ENCODE measurements around the gene OBSCN. TPM values are rescaled to one million over a fixed set of nuclear protein-coding genes. Genes with fewer than 3 reads are reported as not detected.

The OBSCN gene
- total RNA-seq, 1 donor from 2014 or later = 42.4 TPM

DNA sequence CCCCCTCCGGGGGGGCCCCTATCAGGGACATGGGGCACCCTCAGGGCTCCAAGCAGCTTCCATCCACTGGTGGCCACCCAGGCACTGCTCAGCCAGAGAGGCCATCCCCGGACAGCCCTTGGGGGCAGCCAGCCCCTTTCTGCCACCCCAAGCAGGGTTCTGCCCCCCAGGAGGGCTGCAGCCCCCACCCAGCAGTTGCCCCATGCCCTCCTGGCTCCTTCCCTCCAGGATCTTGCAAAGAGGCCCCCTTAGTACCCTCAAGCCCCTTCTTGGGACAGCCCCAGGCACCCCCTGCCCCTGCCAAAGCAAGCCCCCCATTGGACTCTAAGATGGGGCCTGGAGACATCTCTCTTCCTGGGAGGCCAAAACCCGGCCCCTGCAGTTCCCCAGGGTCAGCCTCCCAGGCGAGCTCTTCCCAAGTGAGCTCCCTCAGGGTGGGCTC is 163.9 kb downstream of the OBSCN start:
- DNase-seq = no peak

DNA sequence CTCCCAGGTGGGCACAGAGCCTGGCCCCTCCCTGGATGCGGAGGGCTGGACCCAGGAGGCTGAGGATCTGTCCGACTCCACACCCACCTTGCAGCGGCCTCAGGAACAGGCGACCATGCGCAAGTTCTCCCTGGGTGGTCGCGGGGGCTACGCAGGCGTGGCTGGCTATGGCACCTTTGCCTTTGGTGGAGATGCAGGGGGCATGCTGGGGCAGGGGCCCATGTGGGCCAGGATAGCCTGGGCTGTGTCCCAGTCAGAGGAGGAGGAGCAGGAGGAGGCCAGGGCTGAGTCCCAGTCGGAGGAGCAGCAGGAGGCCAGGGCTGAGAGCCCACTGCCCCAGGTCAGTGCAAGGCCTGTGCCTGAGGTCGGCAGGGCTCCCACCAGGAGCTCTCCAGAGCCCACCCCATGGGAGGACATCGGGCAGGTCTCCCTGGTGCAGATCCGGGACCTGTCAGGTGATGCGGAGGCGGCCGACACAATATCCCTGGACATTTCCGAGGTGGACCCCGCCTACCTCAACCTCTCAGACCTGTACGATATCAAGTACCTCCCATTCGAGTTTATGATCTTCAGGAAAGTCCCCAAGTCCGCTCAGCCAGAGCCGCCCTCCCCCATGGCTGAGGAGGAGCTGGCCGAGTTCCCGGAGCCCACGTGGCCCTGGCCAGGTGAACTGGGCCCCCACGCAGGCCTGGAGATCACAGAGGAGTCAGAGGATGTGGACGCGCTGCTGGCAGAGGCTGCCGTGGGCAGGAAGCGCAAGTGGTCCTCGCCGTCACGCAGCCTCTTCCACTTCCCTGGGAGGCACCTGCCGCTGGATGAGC is 164.5 kb downstream of the OBSCN start:
- DNase-seq = no peak

DNA sequence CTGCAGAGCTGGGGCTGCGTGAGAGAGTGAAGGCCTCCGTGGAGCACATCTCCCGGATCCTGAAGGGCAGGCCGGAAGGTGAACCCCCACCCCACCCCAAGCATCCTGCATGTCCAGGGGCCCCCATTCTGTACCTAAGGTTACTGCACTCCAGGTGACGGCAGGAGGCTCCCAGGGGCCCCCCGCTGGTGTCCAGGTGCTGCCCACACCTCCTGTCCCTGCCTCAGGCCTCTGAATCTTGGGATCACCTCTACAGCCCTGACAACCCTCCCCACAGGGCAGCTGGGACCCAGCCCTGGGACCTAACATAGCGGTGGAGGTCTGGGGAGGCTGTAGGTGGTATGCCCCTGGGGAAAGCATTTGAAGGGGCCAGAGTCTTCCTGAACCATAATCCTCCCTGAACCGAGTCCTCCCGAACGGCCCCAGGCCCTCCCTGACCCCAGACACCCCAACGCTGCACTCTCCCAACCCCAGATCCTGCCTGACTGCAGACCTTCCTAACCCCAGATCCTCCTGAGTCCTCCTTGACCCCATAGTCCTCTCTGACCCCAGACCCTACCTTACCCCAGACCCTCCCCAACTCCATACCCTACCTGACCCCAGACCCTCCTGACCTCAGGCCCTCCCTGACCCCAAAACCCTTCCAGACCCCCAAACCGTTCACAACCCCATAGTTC is 165.3 kb downstream of the OBSCN start:
- DNase-seq = no peak

DNA sequence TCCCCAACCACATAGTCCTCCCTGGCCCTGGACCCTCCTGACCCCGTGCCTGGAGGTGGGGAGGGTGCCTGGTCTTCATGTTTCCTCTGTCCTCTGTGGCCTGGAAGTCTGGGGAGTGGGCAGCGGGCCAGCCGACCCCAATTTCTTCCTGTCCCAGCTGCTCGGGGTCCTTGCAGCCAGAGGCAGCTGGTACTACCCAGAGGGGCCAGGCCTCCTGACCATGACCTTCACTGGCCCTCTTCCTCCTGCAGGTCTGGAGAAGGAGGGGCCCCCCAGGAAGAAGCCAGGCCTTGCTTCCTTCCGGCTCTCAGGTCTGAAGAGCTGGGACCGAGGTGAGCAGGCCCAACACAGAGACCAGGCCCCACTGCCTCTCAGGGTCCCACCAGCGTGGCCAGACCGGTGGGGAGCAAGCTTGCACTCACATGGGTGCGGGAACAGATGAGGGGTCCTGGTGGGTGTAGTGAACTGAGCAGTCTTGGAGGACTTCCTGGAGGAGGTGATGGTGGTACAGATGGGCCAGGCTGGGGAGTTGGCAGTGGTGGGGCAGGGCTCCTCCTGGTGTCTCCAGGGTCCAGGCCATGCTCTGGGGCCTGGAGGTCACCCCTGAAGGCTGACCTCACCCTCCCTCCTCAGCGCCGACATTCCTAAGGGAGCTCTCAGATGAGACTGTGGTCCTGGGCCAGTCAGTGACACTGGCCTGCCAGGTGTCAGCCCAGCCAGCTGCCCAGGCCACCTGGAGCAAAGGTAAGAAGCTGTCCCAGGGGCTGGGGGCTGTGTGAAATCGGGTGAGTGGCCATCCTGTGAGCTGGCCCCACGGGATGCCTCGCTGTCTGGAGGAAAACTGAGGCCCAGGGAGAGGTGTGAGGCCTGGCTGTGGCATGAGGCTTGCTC is 166.1 kb downstream of the OBSCN start:
- DNase-seq = no peak

DNA sequence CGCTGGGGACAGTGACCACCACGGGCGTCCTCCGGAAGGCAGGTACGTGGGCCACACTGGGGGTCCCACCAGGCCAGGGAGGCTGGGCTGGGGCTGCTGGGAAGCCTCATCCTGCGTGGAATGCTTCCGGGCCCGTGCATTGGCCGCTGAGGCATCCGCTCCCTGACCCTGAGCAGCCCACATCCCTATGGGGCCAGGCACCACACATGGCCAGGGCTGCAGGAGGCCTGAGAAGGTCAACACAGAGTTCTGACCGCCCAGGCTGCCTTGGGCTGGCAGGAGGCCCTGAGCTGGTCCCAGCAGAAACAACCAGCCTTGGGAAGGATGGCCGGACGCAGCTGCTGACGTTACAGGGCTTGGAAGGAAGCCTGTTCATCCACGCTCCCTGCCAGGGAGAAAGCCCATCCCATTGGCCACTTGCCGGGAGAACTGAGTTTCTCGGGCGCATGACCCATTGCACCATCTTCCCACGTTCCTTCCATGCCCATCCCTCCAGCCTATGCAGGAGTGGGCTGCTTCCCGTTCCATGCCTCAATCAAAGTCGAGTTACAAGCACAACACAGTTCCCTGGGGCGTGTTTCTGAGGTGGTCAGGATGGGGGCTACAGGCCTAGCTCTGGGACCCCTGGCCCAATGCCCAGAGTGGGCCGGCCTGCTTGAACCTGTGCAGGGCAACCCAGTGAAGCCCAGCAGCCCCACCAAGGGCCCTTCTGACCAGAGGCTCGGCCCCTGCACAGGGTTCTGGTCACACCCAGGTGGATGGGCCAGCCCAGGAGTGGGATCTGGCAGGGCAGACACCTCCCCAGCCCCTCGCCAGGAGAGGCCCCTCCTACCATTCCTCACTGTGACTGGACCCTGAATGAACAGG is 167.1 kb downstream of the OBSCN start:
- DNase-seq = peak; percentile 27

DNA sequence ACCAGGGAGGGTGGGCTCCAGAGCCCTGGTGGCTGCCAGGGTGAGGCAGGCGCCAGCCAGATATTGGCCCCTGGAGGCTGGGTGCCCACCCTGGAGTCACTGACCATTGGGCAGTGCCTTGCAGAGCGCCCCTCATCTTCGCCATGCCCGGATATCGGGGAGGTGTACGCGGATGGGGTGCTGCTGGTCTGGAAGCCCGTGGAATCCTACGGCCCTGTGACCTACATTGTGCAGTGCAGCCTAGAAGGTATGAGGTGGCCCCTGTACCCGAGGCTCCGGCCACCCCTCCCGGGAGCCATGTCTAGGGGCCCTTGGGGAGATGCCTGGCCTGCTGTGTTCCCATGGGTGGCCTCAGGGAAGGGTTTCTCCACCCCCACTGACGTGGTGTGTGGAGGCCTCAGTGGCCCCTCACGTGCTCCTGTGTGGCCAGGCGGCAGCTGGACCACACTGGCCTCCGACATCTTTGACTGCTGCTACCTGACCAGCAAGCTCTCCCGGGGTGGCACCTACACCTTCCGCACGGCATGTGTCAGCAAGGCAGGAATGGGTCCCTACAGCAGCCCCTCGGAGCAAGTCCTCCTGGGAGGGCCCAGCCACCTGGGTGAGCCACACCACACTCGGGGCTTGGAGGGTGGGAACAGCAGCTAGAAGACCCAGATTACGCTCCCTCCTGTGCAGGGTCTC is 167.9 kb downstream of the OBSCN start:
- no peak for DNase-seq

DNA sequence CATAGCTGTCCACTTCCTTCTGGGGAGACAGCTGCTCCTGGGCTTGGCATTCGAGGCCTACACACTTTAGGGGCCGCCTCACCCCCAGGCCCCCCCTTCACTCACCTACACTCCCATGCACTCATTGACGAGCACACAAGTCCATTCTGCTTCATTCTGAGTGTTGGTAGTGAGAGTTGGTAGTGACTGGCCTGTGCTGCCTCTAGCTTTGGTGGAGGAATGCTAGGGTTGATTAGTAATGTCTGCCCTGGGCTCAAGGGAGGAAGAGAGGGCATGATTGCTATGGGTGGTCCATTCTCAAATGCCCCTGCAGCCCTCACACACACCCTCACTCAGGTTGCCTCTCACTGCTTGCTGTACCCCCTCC is 168.4 kb downstream of the OBSCN start:
- no peak for DNase-seq

DNA sequence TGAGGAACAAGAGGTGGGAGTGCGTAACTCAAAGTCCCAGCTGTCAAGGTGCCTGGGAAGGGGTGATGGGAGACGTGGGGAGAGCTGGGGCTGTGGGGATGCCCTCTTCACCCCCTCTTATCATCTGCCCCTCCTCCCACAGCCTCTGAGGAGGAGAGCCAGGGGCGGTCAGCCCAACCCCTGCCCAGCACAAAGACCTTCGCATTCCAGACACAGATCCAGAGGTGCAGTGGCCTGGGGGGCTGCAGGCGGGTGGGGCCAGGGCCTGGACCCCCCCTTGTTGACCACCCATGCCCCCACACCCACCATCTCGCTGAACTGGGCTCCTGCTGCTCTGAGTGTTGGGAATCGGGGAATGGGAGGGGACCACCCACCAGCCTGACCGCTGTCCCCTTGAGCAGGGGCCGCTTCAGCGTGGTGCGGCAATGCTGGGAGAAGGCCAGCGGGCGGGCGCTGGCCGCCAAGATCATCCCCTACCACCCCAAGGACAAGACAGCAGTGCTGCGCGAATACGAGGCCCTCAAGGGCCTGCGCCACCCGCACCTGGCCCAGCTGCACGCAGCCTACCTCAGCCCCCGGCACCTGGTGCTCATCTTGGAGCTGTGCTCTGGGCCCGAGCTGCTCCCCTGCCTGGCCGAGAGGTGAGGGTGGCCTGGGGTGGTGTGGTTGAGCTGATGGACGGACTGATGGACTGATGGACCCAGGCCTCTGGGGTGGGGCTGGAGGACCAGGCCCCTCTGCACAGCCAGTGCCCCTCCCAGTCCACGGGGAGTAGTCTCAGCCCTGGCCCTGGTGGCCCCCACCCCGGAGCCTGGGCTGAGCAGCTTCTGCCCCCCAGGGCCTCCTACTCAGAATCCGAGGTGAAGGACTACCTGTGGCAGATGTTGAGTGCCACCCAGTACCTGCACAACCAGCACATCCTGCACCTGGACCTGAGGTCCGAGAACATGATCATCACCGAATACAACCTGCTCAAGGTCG is 169.1 kb downstream of the OBSCN start:
- no peak for DNase-seq

DNA sequence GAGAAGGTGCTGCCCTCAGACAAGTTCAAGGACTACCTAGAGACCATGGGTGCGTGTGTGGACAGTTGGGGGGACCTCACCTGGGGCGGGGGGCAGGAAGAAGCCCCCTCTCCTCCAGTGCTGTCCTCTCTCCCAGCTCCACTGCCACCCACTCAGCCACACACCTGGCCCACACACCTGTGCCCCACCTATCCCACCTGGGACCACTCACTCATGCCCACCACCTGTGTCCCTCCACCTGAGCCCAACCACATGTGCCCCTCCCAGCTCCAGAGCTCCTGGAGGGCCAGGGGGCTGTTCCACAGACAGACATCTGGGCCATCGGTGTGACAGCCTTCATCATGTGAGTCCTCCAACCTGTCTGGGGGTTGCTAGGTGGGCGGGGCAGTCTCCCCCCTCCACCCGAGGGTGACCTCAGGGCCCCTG is 169.8 kb downstream of the OBSCN start:
- no peak for DNase-seq

DNA sequence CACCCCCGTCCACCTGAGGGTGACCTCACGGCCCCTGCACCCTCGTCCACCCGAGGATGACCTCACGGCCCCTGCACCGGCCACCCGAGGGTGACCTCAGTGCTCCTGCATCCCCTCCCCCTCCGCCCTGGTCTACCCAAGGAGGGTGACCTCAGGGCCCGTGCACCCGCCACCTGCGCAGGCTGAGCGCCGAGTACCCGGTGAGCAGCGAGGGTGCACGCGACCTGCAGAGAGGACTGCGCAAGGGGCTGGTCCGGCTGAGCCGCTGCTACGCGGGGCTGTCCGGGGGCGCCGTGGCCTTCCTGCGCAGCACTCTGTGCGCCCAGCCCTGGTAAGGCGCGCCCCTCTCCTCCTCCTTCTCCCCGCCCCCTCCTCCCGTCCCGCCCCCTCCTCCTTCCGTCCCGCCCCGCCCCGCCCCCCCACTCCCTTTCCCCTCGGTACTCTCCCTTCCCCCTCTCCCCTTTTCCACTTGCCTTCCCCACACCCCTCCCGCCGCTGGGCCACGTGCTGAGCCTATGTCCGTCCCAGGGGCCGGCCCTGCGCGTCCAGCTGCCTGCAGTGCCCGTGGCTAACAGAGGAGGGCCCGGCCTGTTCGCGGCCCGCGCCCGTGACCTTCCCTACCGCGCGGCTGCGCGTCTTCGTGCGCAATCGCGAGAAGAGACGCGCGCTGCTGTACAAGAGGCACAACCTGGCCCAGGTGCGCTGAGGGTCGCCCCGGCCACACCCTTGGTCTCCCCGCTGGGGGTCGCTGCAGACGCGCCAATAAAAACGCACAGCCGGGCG is 170.4 kb downstream of the OBSCN start:
- DNase-seq = no peak

DNA sequence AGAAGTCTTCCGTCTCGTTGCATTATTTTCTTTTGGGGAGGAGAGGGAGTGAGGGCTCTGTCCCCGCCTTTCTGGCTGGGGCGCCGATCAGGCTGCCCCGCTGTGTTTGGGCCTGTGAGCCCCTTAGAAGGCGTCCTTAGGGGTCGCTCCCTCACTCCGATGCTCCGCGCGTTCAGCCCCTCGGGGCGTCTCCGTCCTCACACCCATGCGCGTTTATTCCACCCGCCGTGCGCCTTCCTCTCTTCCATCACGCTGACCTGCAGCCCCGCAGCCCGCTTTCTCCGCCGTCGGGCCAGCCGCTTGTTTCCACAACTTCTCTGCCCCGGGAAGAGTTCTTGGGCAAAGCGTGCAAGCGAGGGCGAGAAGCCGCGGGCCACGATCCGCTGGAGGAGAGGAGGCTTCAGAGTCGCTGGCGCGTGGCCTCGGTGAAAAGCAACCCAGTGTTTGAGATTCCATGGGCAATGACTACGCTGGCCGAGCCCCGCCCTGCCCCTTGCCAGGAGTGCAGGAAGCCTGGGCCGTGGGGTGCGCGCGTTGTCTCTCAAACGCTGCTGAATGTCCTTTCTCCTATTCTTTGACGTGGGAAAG is 171.1 kb downstream of the OBSCN start:
- no peak for DNase-seq

DNA sequence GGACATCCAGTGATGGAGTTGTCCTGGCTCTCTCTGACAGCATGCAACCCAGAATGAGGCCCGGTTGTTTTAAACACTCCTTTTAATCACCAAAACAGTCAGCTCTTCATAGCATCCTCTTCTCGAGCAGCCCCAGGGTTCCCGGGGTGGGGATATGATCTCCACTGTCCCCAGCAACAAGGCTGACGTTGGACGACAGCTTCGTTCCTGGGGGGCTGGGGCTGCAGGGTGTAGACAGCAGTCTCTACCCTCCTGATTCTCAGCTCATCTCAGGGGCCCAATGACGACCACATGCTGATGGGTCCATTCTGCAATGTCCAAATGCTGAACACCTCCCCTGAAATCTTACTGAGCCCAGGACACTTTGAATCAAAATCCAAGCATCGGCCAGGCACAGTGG is 171.8 kb downstream of the OBSCN start:
- no peak for DNase-seq

DNA sequence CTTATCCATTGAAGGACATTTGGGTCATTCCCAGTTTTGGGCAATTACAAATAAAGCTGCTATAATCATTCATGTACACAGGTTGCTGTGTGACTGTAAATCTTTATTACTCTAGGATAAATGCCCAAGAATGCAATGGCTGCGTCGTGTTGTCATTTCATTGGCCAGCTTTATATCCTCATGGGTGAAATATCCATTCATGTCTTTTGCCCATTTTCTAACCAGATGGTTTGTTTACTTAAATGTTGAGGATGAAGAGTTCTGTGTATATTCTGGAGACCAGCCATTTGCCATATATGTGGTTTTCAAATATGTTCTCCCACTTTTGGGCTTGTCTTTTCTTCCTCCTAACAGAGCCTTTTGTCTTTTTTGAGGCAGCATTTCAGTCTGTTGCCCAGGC is 173.5 kb downstream of the OBSCN start:
- DNase-seq = no peak

DNA sequence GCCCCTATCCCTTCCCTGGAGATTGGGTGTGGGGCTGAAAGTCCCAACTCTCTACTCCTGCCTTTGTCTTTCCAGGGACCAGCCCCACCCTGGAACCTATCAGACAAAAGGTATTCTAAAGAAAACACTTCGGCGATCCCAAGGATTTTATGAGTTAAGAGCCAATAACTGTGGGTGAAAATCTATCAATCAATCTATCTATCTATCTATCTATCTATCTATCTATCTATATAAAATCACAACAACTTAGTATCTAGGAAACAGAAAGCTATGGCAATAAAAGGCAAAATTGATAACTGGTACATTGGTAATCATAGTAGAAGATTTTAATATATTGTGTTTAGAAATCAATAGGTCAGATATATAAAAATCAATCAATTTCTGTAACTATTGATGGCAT is 175.9 kb downstream of the OBSCN start:
- DNase-seq = no peak

DNA sequence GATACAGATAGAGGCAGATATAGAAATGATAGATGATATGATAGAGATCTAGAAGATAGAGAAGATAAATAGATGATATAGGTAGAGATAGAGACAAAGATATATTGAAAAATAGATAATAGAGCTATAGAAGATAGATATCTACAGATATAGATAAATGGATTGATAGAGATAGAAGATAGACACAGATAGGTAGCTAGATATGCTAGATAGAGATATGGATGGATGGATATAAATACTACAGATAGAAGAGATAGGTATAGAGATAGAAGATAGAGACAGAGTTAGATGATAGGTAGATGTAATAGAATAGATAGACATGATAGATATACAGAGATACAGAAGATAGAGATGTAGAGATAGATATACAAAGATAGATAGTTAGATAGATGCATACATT is 177.4 kb downstream of the OBSCN start:
- no peak for DNase-seq

DNA sequence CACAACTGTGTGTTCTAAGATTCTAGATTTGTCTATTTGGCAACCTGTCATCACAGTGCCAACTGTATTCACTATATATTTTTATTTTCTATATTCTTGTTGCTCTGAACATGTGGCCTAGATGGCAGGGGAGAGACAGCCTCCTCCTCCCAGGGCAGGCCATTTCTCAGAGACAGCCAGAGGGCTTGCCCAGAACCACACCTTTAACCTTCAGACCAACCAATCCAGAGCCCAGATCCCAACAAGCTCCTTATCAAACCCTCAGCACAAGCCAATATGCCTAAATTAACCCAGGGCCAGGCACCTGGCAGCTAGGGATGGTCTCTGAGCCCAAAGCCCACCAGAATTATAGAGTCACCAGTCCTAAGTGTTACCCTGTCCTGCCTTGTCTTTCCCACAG is 179.5 kb downstream of the OBSCN start:
- no peak for DNase-seq

DNA sequence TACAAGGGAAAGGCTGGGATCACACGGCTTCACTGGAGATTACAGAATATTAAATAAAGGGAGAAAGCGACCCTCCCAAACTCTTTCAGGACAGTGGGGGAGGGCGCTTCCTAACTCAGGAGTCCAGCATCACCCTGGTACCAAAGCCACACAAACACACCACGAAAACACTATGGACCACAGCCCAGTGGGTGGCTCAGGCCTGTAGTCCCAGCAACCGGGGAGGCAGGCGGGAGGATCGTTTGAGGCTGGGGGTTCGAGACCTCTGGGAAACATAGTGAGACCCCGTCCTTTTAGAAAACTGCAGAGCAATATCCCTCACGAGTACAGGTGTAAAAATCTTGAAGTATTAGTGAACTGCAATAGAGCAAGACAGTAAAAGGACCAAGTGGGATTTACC is 182.8 kb downstream of the OBSCN start:
- DNase-seq = no peak

DNA sequence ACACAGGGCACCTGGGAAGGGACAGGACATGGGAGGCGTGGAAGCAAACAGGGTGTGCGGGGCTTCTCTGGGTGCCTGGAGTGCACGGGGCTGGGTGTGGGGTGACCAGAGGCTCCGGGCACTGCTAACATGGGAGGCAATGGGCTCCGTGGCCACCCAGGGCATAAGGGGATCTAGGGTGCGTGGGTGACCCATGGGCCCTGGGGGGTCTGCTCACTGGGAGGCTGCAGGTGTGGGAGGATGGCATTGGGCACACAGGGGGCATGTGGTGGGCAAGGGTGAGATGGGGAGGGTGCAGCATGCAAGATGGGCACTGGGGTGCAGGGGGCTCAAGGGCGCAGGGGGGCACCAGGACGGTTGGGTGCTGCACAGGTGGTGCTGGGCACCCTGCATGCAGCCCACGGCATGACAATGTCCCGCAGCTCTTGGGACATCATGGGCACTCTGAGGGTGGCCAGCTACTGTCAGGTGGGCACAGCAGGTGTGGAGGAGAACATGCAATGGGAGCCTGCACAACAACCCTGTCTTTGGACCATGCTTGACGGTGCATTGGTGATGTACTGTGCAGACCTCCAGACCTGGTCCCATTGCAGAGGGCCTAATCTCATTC is 183.7 kb downstream of the OBSCN start:
- DNase-seq = no peak
